Left lung (tissue), 10 donors: ENCODE results near the gene CD3G. TPM values are rescaled to one million over a fixed set of nuclear protein-coding genes. Genes with fewer than 3 reads are reported as not detected.

Experiments used
- ATAC-seq: fragments of 200-7000 bp; cut with Tn5 transposase; one replicate; pipeline ENCODE4 v1.9.1; 2020; ENCODE audit warnings: moderate library complexity
- DNase-seq, 4 donors: peaks; one replicate each; pipeline ENCODE4 v3.0.0-alpha.2; 2013 to 2020
- H3K27ac ChIP-seq, 2 donors: fragments of 200-600 bp; sonication (generic) in 1 of 2; one replicate each; pipeline versions ENCODE4 v1.5.0 to v1.8.0; 2020 to 2021
- H3K27me3 ChIP-seq, 2 donors: fragments of 200-600 bp; sonication (generic) in 1 of 2; one replicate each; pipeline versions ENCODE4 v1.5.0 to v1.8.0; 2020 to 2021
- H3K36me3 ChIP-seq, 2 donors: fragments of 200-600 bp; sonication (generic) in 1 of 2; one replicate each; pipeline versions ENCODE4 v1.5.0 to v1.8.0; 2020 to 2021
- H3K4me1 ChIP-seq, 2 donors: fragments of 200-600 bp; one replicate each; pipeline ENCODE4 v1.8.0; 2021
- H3K4me3 ChIP-seq, 2 donors: fragments of 200-600 bp; sonication (generic) in 1 of 2; one replicate each; pipeline versions ENCODE4 v1.5.0 to v1.8.0; 2020 to 2021; ENCODE audit warnings: mild to moderate bottlenecking in 1 of 2
- H3K9me3 ChIP-seq, 2 donors: fragments of 200-600 bp; sonication (generic) in 1 of 2; one replicate each; pipeline versions ENCODE4 v1.5.0 to v1.8.0; 2020 to 2021
- intact Hi-C, 2 donors: fragments of 100-400 bp; cut with DNase I; formaldehyde crosslinking; loops; one replicate each; pipeline versions ENCODE4 v1.11.2 to v1.14.2; 2022
- polyA plus RNA-seq, 6 donors: library from polyadenylated mRNA; unstranded; fragments of 120-200 nt; gene quantifications; one replicate each; pipeline ENCODE4 v1.2.1, GENCODE V29; 2013; ENCODE audit not compliant: insufficient read length in 6 of 6
- total RNA-seq, 2 donors: library from RNA; stranded (reverse); fragmentation: NEBNext Ultra II Directional; extraction: Animal tissue kit (Norgen Biotek cat#: 25700); gene quantifications; one replicate each; pipeline ENCODE4 v1.2.1, GENCODE V29; 2021
- TF ChIP-seq, protein P1 (sequence below), 2 donors: fragments of 200-600 bp; sonication (generic) in 1 of 2; IDR thresholded peaks; one replicate each; pipeline versions ENCODE4 v1.5.0 to v1.8.0; 2021; ENCODE audit warnings: antibody characterized with exemption in 2 of 2
- donor health status: DM: no; HTN: yes; CAD: no.
- donor health status: DM: no; HTN: no; CAD: no.

The CD3G gene
- total and polyA plus RNA-seq, 8 donors: 0.43 to 3.8 (median 0.99) TPM

DNA sequence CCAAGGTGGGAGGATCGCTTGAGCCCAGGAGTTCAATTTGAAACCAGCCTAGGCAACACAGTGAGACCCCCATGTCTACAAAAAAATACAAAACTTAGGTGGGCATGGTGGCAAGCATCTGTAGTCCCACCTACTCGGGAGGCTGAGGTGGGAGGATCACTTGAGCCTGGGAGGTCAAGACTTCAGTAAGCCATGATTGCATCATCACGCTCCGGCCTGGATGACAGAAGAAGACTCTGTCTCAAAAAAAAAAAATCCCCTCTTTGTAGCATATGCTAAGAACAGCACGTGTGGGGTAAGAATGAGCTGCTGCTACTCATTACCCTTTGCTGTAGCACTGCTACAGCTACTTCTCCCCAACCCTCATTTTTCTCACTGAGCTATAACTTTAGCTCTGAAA lies 29.7 kb downstream of the CD3G start:
- peaks cover 0 to 100% of the 10 kb centered on the region in 2 donors for H3K36me3 ChIP-seq
- no peaks in the 10 kb centered on the region for H3K9me3 ChIP-seq
- ATAC-seq: no peak
- H3K27ac ChIP-seq: no peak overlapping the region
- no peak for DNase-seq
- H3K27me3 ChIP-seq: no peaks in the 10 kb centered on the region
- TF ChIP-seq, protein P1, sequence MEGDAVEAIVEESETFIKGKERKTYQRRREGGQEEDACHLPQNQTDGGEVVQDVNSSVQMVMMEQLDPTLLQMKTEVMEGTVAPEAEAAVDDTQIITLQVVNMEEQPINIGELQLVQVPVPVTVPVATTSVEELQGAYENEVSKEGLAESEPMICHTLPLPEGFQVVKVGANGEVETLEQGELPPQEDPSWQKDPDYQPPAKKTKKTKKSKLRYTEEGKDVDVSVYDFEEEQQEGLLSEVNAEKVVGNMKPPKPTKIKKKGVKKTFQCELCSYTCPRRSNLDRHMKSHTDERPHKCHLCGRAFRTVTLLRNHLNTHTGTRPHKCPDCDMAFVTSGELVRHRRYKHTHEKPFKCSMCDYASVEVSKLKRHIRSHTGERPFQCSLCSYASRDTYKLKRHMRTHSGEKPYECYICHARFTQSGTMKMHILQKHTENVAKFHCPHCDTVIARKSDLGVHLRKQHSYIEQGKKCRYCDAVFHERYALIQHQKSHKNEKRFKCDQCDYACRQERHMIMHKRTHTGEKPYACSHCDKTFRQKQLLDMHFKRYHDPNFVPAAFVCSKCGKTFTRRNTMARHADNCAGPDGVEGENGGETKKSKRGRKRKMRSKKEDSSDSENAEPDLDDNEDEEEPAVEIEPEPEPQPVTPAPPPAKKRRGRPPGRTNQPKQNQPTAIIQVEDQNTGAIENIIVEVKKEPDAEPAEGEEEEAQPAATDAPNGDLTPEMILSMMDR (IDR thresholded peaks at IDR 0.05): no peak
- intact Hi-C loops: no loop called here
- H3K4me3 ChIP-seq: no peak overlapping the region
- no peaks in the 10 kb centered on the region for H3K4me1 ChIP-seq

DNA sequence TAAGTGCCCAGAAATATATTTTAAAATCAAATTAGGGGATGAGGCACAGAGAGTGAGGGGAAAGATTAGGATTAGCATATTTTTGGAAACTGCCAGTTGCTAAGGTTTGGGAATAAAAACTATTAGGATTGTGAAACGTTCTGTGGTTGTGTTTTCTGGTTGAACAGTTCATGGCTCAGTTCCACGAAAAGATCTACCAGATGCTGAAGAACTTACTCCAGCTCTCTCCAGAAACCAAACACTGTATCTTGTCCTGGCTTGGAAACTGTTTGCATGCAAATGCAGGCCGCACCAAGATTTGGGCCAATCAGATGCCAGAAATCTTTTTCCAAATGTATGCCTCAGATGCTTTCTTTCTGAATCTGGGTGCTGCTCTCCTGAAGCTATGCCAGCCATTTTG lies 30.6 kb downstream of the CD3G start:
- DNase-seq (no peak), ATAC-seq (no peak)
- H3K9me3 ChIP-seq: no peaks in the 10 kb centered on the region
- H3K4me3 ChIP-seq: no peak overlapping the region
- H3K27ac ChIP-seq: no peak overlapping the region
- H3K27me3 ChIP-seq: no peaks in the 10 kb centered on the region
- H3K36me3 ChIP-seq: peaks cover 0 to 100% of the 10 kb centered on the region in 2 donors
- no peaks in the 10 kb centered on the region for H3K4me1 ChIP-seq
- intact Hi-C loops: no loop called here
- TF ChIP-seq, protein P1 (IDR thresholded peaks at IDR 0.05): no peak

DNA sequence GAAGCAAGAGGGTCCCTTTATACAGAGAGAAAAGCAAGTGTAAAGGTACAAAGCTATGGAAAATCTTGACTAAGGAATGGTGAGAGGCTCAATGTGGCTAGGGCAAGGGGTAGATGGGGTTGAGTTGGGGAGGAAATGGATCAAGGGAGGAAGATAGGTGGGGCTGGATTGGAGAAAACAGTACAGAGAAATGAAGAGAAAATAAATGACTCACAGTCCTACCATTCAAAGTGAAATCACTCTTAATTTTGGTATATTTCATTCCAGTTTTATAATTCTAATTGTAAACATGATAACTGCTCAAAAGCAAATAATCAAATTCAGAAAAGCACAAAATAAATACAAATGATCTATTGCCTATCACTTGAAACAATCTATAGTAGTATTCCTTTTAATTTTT lies 31.8 kb downstream of the CD3G start:
- H3K27me3 ChIP-seq: no peaks in the 10 kb centered on the region
- DNase-seq: no peak
- H3K9me3 ChIP-seq: no peaks in the 10 kb centered on the region
- no peaks in the 10 kb centered on the region for H3K4me1 ChIP-seq
- peaks cover 0 to 98% of the 10 kb centered on the region in 2 donors for H3K36me3 ChIP-seq
- no peak overlapping the region for H3K4me3 ChIP-seq
- TF ChIP-seq, protein P1 (IDR thresholded peaks at IDR 0.05): no peak
- intact Hi-C loops: no loop called here
- ATAC-seq: no peak
- no peak overlapping the region for H3K27ac ChIP-seq

DNA sequence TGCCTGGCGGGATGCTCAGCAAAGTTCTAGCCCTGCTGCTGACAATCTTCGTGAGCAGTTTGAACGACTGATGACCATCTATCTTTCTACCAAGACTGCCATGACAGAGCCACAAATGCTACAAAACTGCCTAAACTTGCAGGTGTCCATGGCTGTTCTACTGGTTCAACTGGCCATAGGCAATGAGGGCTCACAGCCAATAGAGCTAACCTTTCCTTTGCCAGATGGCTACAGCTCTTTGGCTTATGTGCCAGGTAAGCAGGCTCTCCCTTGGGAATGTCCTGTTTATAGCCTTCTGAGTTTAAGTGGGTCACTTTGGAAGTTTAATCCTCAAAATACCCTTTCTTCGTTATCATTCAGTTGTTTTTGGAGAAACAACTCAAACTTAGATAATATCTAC lies 35.4 kb downstream of the CD3G start:
- intact Hi-C loops: no loop called here
- peaks cover 5 to 98% of the 10 kb centered on the region in 2 donors for H3K36me3 ChIP-seq
- H3K4me3 ChIP-seq: no peak overlapping the region
- TF ChIP-seq, protein P1 (IDR thresholded peaks at IDR 0.05): no peak
- ATAC-seq (no peak), DNase-seq (no peak)
- H3K27me3 ChIP-seq: no peaks in the 10 kb centered on the region
- H3K27ac ChIP-seq: no peak overlapping the region
- H3K4me1 ChIP-seq: no peaks in the 10 kb centered on the region
- no peaks in the 10 kb centered on the region for H3K9me3 ChIP-seq

DNA sequence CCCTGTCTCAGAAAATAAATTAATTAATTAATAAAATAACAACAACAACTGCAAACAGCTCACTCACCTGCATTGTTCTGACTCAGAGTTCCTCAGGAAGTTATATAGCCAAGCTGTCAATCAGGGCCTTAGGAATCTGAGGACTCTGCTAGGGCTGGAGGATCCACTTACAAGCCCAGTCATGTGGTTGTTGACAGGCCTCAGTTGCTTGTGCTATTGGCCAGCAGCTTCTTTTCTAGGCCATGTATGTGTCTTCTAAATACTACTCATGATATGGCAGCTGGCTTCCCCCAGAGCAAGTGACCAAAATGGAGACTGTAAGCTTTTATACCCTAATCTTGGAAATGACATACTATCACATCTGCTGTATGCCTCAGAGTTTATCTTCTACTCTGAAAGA lies 36.4 kb downstream of the CD3G start:
- DNase-seq (no peak), ATAC-seq (no peak)
- H3K4me3 ChIP-seq: no peak overlapping the region
- H3K27me3 ChIP-seq: no peaks in the 10 kb centered on the region
- intact Hi-C loops: no loop called here
- peaks cover 5 to 98% of the 10 kb centered on the region in 2 donors for H3K36me3 ChIP-seq
- no peaks in the 10 kb centered on the region for H3K9me3 ChIP-seq
- TF ChIP-seq, protein P1 (IDR thresholded peaks at IDR 0.05): no peak
- H3K27ac ChIP-seq: no peak overlapping the region
- H3K4me1 ChIP-seq: no peaks in the 10 kb centered on the region
